ENCODE measurements around the gene TBCD. TPM values are rescaled to one million over a fixed set of nuclear protein-coding genes. Genes with fewer than 3 reads are reported as not detected.

Gene TBCD
- total RNA-seq, 1 experiment from 2014 or later: 29.6 TPM

GRCh38 chr17:82876149-82876548 is 124.3 kb downstream of the TBCD start:
- ATAC-seq: peak; percentile 50
- POLR2A ChIA-PET (ENCODE audit: unreplicated experiment): no interaction called here
- H3K4me3 ChIP-seq (ENCODE audit: low read length): no peak overlapping the region

GRCh38 chr17:82876602-82877379 is 124.9 kb downstream of the TBCD start:
- Histone ChIP-seq H3K9me2 (replicated peaks; ENCODE audit: low read length) (no peaks in the 10 kb centered on the region), H3K36me3 (ENCODE audit: low read depth, low read length) (no peaks in the 10 kb centered on the region), H3K4me3 (ENCODE audit: low read length) (no peak overlapping the region), H3F3A (ENCODE audit: low read length, unreplicated experiment) (no peaks in the 10 kb centered on the region), H3K27me3 (ENCODE audit: low read length) (no peaks in the 10 kb centered on the region), H4K20me1 (ENCODE audit: low read length) (no peaks in the 10 kb centered on the region), H3K4me2 (ENCODE audit: low read length) (no peak overlapping the region), H3K4me1 (ENCODE audit: insufficient read depth, low read length) (peaks cover 27% of the 10 kb centered on the region), H2AFZ (ENCODE audit: low read length) (no peak overlapping the region), H3K9me3 (ENCODE audit: low read length) (no peaks in the 10 kb centered on the region), H3K9ac (ENCODE audit: low read length) (peak overlapping the region; percentile 24; the same call in 1 of the 2 replicates), H3K79me2 (ENCODE audit: low read length) (peaks cover 7% of the 10 kb centered on the region; the same call in 1 of the 2 replicates), H3K27ac (ENCODE audit: low read length) (peak overlapping the region; percentile 54)
- ChIA-PET POLR2A (ENCODE audit: unreplicated experiment) (no interaction called here), CTCF (interaction anchor here (0.6 to 1.4 kb wide), 4 partner anchors 9 to 95 kb away, joined by 4 to 5 read pairs (median 4); no protein-coding TSS in a partner anchor)
- DNase-seq (peak; percentile 55), ATAC-seq (peak; percentile 97)
- BruUV-seq (replicated peaks): no TSS peak
- TF ChIP-seq CTCF (conservative IDR thresholded peaks at IDR 0.05; ENCODE audit: low read depth, low read length) (peak; percentile 53), EZH2phosphoT487 (IDR thresholded peaks at IDR 0.05; ENCODE audit: borderline replicate concordance, low read length) (no peak)
- intact Hi-C loops (cut with micrococcal nuclease): no loop called here

More at GRCh38 chr17:82876149-82876548, 124.3 kb downstream of the TBCD start:
- peak overlapping the region; percentile 54 for H3K27ac ChIP-seq (ENCODE audit: low read length)
- no peaks in the 10 kb centered on the region for H3K36me3 ChIP-seq (ENCODE audit: low read depth, low read length)
- DNase-seq: no peak
- no peaks in the 10 kb centered on the region for H3K27me3 ChIP-seq (ENCODE audit: low read length)
- no peak overlapping the region for H2AFZ ChIP-seq (ENCODE audit: low read length)
- no TSS peak for BruUV-seq (replicated peaks)
- peaks cover 27% of the 10 kb centered on the region for H3K4me1 ChIP-seq (ENCODE audit: insufficient read depth, low read length)
- no peaks in the 10 kb centered on the region for H3K9me3 ChIP-seq (ENCODE audit: low read length)
- H3F3A ChIP-seq (ENCODE audit: low read length, unreplicated experiment): no peaks in the 10 kb centered on the region
- CTCF ChIA-PET: interaction anchor here (0.6 to 1.4 kb wide), 4 partner anchors 10 to 94 kb away, joined by 4 to 5 read pairs (median 4); no protein-coding TSS in a partner anchor
- intact Hi-C loops (cut with micrococcal nuclease): no loop called here
- no peaks in the 10 kb centered on the region for H3K9me2 ChIP-seq (replicated peaks; ENCODE audit: low read length)
- peaks cover 7% of the 10 kb centered on the region; the same call in 1 of the 2 replicates for H3K79me2 ChIP-seq (ENCODE audit: low read length)
- H4K20me1 ChIP-seq (ENCODE audit: low read length): no peaks in the 10 kb centered on the region
- H3K9ac ChIP-seq (ENCODE audit: low read length): peak overlapping the region; percentile 24; the same call in 1 of the 2 replicates
- no peak for TF ChIP-seq CTCF (conservative IDR thresholded peaks at IDR 0.05; ENCODE audit: low read depth, low read length)
- no peak for TF ChIP-seq EZH2phosphoT487 (IDR thresholded peaks at IDR 0.05; ENCODE audit: borderline replicate concordance, low read length)
- no peak for TF ChIP-seq EZH2 (IDR thresholded peaks at IDR 0.05; ENCODE audit: low read length, unreplicated experiment)
- no peak overlapping the region for H3K4me2 ChIP-seq (ENCODE audit: low read length)

- Histone ChIP-seq H3K27me3 (ENCODE audit: low read length) (no peaks in the 10 kb centered on the region), H3K9ac (ENCODE audit: low read length) (no peak overlapping the region), H3K4me3 (ENCODE audit: low read length) (no peak overlapping the region), H3K4me2 (ENCODE audit: low read length) (no peak overlapping the region), H3K79me2 (ENCODE audit: low read length) (peaks cover 7% of the 10 kb centered on the region; the same call in 1 of the 2 replicates), H3K9me2 (replicated peaks; ENCODE audit: low read length) (no peaks in the 10 kb centered on the region), H3K4me1 (ENCODE audit: insufficient read depth, low read length) (peaks cover 27% of the 10 kb centered on the region), H3F3A (ENCODE audit: low read length, unreplicated experiment) (no peaks in the 10 kb centered on the region), H3K27ac (ENCODE audit: low read length) (no peak overlapping the region), H2AFZ (ENCODE audit: low read length) (no peak overlapping the region), H3K9me3 (ENCODE audit: low read length) (no peaks in the 10 kb centered on the region), H3K36me3 (ENCODE audit: low read depth, low read length) (no peaks in the 10 kb centered on the region), H4K20me1 (ENCODE audit: low read length) (no peaks in the 10 kb centered on the region)
- ATAC-seq (no peak), DNase-seq (no peak)
- TF ChIP-seq EZH2phosphoT487 (IDR thresholded peaks at IDR 0.05; ENCODE audit: borderline replicate concordance, low read length) (no peak), EZH2 (IDR thresholded peaks at IDR 0.05; ENCODE audit: low read length, unreplicated experiment) (no peak), CTCF (conservative IDR thresholded peaks at IDR 0.05; ENCODE audit: low read depth, low read length) (no peak)
- ChIA-PET POLR2A (ENCODE audit: unreplicated experiment) (no interaction called here), CTCF (no interaction called here)
- no TSS peak for BruUV-seq (replicated peaks)
- intact Hi-C loops (cut with micrococcal nuclease): no loop called here
Measured at GRCh38 chr17:82878527-82878926, 126.7 kb downstream of the TBCD start.
